GM19099 (cell line): ENCODE data around the gene B4GALT2.

ENCODE experiments used
- POLR2A ChIP-seq: IDR thresholded peaks from 3 replicates; pipeline ENCODE4 v1.6.1; 2011; ENCODE audit warnings: low read depth; ENCODE audit not compliant: insufficient read length; ENCODE audit errors: extremely low read depth

Gene B4GALT2

GRCh38 chr1:43938892-43939587 lies 40.0 kb upstream of the B4GALT2 start:
- no peak for TF ChIP-seq POLR2A

DNA sequence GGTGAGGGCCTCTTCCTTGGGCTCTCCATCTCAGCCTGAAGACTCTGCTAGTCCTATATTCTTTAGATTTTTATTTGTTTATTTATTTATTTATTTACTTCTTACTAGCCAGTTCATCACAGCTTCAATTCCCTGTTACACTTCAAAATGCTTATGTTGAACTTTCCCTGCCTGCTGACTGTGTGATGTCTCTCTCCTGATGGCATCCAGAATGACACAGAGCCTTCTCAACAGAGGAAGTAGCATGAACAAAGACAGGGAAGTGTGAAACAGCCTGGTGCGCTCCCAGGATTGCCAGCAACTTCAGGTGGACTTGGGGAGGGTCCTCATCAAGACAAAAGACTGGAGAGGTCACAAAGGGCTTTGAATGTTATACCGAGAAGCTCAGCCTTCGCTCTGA lies 36.6 kb upstream of the B4GALT2 start:
- no peak for TF ChIP-seq POLR2A

DNA sequence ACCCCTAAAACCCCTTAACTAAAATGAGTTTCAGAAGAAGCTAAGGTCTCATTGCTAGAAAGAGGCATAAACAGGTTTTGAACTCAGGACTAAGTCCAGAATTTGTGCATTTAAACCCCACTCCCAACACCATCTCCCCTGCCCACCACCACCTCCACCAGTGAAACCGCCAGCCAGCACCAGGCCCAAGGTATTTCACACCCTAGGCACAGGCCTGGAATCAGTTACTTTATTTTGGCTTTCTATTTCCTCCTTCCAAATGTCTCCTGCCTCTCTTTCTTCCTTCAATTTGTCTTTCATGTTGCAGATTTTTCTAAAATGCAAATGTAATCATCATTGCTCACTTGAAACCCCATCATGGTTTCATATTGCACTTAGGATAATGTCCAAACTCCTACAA lies 34.1 kb upstream of the B4GALT2 start:
- no peak for TF ChIP-seq POLR2A

- no peak for TF ChIP-seq POLR2A
Observed at GRCh38 chr1:43945674-43946235, 33.3 kb upstream of the B4GALT2 start.

DNA sequence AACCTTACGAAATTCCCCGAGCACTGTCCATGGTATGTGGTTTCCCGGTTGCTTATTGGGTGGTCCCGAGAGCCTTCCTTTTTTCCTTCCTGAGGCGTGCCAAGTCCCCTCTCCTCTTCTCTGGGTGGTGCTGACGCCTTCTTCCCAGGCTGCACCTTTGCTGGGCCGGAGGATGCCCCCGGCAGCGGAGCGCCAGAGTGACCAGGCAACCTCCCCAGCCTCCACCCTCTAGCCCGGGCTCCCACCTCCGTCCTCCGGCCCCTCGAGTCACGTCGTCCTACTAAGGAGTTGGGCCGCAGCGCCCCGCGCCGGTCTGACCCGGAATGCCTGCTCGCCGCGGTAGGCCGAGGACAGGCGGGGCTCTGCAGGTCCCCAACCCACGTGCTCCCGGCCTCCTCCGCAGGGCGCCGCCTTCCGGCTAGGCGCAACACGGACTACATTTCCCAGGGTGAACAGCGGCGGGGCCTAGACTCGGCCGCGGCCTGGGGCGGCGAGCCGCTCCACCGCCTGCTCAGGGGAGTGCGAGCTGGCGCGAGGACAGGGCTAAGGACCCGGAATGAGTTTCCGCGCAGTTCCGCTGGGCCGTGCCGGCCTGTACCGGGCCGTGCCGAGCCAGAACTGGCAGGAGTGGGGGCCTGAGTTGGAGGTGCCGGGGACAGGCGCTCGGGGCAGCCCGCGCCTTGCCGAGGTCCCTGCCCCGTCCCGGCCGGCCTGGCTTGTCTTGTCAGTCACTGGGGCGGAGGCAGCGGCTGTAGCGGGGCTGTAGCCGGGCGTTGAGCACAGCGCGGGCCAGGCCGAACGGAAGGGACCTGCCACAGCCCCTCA lies 32.6 kb upstream of the B4GALT2 start, which contains the start of gene IPO13:
Gene IPO13, plus strand, starts transcription at position 715 of the 825 bp plus-strand sequence. CDS start 651 bp downstream, outside the sequence.
- TF ChIP-seq POLR2A = peak; percentile 89

- TF ChIP-seq POLR2A = no peak
Observed at GRCh38 chr1:43947061-43947873, 31.7 kb upstream of the B4GALT2 start.

DNA sequence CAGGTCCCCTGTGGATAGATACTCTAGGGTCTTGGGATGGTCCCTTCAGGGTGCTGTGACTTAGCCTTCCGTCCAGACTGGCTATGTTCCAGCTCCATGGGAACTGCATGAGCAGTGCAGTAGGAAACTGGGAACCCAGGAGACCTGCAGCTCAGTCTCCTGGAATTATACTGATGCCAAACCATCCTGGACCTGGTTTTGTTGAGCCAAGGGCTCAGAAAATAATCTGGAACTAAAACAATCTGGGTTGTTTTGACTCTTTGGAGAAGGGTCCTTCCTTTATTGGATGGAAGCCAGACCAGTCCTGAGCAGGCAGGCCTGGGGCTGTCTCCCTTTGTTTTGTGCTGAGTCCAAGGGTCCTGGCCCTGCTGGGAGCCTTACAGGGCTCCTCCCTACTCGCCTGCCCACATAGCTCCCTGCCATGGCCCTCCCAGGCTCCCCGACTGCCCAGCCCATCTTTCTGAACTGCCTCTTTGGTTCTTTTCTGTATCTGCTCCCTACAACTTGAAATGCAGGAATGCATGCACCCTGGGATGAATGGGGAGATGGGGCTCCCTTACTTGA lies 31.1 kb upstream of the B4GALT2 start:
- TF ChIP-seq POLR2A = no peak

DNA sequence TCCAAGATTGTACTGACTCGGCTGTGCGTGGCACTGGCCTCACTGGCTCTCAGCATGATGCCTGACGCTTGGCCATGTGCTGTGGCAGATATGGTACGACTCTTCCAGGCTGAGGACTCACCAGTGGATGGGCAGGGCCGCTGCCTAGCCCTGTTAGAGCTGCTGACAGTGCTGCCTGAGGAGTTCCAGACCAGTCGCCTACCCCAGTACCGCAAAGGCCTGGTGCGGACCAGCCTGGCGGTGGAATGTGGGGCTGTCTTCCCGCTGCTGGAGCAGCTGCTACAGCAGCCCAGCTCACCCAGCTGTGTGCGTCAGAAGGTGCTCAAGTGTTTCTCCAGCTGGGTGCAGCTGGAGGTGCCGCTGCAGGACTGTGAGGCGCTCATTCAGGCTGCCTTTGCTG lies 29.3 kb upstream of the B4GALT2 start:
- no peak for TF ChIP-seq POLR2A

DNA sequence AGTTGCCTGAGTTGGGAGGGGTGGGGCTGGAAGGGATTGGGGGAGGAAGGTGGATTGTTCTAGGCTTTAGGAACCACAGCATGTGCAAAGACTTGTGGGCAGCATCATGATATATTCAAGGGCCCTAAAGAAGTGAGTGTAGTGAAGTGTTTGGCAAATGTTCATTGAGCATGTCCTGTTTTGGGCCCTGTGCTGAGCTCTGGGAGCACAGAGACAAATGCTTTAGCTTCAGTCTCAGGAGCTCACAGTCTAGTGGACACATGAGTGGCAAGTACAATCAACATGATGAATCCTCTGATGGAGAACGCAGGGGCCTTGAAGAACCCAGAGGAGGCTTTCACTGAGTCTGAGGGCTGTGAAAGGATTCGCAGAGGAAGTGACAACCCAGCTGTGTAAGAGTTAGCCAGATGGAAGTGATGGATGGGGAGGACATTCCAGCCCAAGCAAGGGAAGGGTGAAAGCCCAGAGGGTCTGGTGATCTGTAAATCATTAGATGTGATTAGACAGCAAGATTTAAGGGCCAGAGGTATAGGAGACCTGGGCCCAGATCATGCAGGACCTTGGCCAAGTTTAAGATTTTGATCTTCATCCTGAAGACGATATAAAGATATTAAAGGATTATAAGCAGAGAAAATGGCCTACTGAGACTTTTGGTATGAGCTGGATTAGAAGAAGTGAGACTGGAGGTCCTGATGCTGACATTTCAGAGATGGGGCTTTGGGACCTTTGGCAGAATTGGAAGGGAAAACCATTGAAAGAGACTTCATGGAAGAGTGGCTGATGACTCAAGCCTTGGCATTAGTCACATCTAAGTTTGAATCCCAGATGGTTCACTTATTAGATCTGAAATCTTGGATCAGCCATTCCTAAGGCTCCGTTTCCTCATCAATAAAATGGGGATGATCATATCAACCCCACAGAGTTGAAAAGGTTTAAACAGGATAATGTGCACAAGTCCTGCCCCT lies 27.7 kb upstream of the B4GALT2 start:
- no peak for TF ChIP-seq POLR2A

DNA sequence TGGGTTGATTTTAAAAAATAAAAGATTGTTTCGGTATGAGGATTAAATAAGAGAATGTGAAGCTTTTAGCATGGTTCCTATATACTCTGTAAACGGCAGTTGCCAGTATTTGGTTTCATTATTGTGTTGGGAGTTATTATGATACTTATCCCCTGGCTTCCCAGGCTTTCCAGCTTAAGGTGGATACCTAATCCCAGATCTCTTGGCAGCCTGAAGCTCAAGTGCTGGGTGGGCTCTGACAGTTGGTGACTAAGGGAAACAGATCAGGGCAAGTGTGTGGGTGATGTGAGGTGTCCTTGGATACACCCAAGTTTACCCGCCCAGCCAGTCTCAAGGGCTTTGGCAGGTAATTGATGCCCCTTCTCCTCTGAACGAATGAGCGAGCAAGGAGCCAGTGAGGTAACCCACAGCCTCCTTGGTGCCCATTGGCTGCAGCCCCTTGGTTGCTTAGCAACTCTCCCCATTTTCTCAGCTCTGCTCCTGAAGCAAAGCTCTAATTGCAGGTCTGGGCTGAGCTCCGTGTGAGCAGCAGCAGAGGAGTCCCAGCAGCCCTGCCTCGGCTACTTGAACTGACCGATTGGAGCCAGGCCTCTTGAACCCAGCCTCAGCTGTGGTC lies 26.2 kb upstream of the B4GALT2 start:
- no peak for TF ChIP-seq POLR2A

DNA sequence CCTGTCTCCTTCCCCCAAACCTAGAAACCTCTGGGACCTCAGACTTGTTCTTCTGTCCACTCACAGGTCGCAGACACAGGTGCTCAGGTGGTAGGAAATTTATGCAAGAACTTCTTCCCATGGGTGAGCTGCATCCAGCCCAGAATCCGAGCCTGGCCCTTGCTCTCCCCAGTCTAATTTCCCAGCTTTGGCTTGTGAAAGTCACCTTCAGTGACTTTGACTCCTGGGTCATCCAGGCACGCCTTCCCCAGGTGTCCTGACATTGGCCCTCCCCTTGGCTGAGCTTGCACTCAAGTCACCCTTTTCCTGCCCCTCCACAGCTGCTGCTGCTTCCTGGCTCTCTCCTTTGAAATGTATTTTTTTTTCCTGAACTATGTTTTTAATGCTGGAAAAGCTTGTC lies 25.6 kb upstream of the B4GALT2 start:
- no peak for TF ChIP-seq POLR2A

DNA sequence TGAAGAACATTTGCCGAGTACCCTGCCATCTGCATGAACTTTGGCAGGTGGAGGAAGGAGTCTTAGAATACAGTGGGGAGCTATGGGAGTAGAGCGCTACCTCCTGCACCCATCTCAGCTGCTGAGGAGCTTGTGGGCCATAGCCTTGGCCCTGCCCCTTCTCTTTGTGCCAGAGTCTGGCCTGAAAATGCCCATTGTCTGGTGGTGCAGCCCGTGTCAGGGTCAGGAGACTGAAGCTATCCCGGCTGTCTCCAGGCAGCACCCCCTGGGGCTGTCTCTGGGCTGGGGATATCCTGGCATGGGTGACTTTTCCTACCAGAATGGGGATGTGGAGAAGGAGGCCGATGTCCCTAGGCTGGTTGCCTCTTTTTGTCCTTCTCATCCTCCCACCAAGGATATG lies 25.0 kb upstream of the B4GALT2 start:
- no peak for TF ChIP-seq POLR2A

GRCh38 chr1:43956234-43956633 lies 22.8 kb upstream of the B4GALT2 start:
- TF ChIP-seq POLR2A = no peak
